GM12892 (cell line): ENCODE data around the gene CCDC33.

Experiments used
- DNase-seq: peaks from one replicate; pipeline ENCODE4 v3.0.0; 2011; ENCODE audit not compliant: insufficient read length
- FAIRE-seq: peaks from 2 replicates; lab custom pipeline; 2011; peaks lifted over from hg19 to GRCh38; lab: Jason Lieb, UNC
- POLR2A ChIP-seq: IDR thresholded peaks from 2 replicates; pipeline ENCODE4 v1.6.1; 2011; ENCODE audit warnings: low read depth, low read length, control low read depth
- POLR2AphosphoS5 ChIP-seq: IDR thresholded peaks from 2 replicates; pipeline ENCODE4 v1.6.1; 2011; ENCODE audit warnings: low read depth, low read length, control low read depth
- TAF1 ChIP-seq: IDR thresholded peaks from 2 replicates; pipeline ENCODE4 v1.6.1; 2011; ENCODE audit warnings: low read depth, mild to moderate bottlenecking, control low read depth, low read length, borderline replicate concordance

The CCDC33 gene

DNA sequence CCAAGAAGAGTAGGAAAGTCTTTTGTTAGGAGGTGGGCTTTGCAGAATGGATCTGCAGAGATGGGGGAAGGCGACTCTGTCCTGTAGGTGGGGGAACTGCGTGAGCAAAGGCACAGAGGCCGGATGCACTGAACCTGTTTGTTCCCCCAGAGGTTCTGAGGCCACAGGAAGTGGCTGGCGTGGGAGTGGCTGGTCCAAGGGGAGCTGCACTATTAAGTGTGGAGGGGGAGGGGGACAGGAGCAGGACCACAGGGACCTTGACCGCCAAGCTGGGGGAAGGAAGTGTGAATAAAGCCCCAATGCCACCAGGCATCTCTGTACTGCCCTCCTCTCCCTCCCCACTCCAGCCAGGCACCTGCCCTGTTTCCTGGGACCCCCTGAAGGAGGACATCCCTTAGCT, 79.5 kb downstream of the CCDC33 start:
- DNase-seq (peak; percentile 59), FAIRE-seq (peak; percentile 89)
- TF ChIP-seq POLR2AphosphoS5 (no peak), TAF1 (no peak), POLR2A (no peak)

GRCh38 chr15:74316141-74316540, 80.0 kb downstream of the CCDC33 start:
- no peak for DNase-seq
- FAIRE-seq: no peak
- TF ChIP-seq POLR2AphosphoS5 (no peak), POLR2A (no peak), TAF1 (no peak)

DNA sequence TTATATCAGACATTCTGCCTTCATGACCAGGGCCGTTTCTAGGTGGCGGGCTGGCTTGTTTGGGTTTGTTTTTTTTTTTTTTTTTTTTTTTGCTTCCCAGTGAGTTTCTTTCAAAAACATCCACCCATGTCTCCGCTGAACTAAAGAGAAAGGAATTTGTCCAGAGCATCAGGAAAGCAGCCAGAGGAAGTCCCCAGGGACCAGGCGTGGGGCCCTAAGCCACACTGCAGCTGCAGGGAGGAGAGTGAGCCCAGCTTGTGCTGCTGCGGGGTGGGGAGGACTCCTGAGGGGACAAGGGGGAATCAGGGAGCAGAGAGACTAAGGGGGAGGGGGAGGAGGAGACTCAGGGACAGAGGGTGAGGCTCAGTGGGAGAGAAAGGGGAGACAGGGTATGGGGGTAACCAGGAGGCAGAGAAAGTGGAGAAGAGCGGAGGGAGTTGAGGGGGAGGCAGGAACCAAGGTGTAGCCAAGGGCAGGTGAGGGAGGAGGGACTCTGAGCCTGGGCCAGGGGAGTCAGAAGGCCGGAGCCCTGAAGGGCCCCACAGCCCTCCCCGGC, 81.8 kb downstream of the CCDC33 start:
- FAIRE-seq: no peak
- TF ChIP-seq POLR2AphosphoS5: no peak
- no peak for DNase-seq

DNA sequence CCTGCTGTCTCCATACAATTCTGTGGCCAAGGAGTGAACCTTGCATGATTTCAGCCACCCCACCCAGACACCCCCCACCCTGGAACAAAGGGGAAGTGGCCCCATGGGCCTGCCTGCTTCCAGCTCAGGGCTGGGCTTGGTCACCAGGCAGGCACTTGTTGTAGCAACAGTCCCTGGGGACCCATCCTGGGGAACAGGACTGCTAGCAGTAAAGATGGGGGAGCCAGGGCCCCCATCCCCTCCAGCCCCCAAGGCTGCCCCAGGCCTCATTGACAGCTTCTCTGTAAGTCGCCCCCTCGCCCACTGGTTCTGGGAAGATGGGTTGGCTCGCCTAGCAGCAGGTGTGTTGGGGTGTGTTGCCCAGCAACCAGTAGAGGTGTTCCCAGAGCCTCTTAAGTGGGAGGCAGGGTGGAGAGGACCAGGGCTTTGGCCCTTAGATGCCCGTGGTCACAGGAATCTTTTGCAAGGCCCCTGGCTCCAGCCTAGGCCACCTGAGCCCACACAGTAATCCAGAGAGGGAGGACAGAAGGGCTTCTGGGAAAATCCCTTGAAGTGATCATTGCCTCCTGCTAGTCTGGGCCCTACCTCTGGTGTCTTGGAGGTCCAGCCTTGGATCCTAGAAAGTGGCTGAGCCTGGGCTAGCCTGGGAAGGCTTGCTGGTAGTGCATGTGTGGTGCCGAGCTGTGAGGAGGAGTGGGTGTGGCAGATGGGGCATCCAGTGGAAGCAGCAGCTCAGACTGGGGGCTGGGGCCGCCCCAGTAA, 82.4 kb downstream of the CCDC33 start:
- DNase-seq: no peak
- no peak for FAIRE-seq

DNA sequence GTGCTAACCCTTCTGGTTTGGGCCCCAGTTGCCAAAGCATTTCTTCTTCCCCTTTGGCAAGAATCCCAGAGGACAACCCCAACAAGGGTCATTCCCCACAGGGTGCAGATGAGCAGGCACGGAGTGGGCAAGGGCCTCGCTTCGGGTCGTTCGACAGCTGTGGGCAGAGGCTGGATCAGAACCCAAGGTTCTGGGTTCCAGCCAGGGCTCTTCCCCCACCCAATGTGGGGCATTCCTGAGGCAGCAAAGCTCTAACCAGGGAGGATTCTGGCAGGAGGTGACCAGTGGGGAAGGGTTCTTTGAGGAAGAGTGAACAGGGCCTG, 83.0 kb downstream of the CCDC33 start:
- FAIRE-seq (no peak), DNase-seq (no peak)
- TF ChIP-seq POLR2AphosphoS5: no peak
- TF ChIP-seq POLR2A: no peak
- TF ChIP-seq TAF1: no peak

More for the DNA sequence above, 82.4 kb downstream of the CCDC33 start:
- TF ChIP-seq POLR2A: no peak
- TF ChIP-seq POLR2AphosphoS5: no peak
- no peak for TF ChIP-seq TAF1

GRCh38 chr15:74319596-74320351, 83.6 kb downstream of the CCDC33 start:
- DNase-seq (no peak), FAIRE-seq (peak; percentile 57)
- TF ChIP-seq POLR2AphosphoS5: no peak
- no peak for TF ChIP-seq TAF1
- TF ChIP-seq POLR2A: no peak

- TF ChIP-seq POLR2AphosphoS5 (no peak), POLR2A (no peak), TAF1 (no peak)
- peak; percentile 48 for DNase-seq
- FAIRE-seq: peak; percentile 89
Observed at GRCh38 chr15:74320352-74321247, 84.5 kb downstream of the CCDC33 start.

DNA sequence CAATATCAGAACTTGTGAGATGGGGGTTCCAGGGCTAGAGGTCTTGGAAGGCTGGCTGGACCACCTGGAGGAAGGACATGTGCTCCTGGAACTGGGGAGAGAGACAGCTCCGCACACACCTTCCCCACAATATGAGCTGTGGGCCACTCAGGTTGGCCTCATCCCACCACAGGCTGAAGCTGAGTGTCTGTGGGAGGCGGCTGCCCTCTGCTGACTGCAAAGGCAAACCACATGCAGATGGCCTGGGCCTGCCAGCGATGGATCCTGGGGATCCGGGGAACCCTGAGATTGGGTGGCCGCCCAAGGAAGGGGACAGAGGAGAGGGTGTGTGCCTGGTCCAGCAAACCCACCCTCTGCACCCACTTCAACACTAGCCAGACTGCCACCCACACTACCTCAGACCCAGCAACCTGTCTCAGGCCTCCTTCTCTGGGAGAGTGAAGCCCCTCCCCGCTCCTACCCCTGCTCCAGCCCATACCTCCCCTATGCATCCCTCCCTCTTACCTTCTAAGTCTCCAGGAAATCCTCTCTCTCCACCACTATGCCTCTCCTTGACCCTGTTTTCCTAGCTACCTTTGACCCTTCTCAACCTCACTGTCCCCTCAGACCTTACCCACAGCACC, 86.5 kb downstream of the CCDC33 start:
- peak; percentile 72 for DNase-seq
- TF ChIP-seq TAF1 (no peak), POLR2A (no peak), POLR2AphosphoS5 (no peak)
- peak; percentile 99 for FAIRE-seq

DNA sequence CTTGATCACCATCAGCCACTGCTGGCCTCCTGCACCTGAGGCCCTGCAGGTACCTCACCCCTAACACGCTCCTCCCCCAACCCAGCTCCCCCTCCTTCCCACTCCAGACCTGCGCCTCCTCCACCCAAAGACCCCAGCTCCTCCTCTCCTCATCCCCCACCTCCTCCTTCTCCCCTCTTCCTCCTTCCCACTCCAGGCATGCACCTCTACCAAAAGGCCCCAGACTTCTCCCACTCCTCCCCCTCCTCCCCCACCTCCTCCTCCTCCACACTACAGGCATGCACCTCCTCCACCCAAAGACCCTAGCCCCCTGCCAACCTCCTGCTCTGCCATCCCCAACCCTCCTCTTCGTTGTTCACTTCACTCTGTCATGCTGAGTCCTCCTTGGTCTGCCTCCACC, 88.6 kb downstream of the CCDC33 start:
- TF ChIP-seq POLR2A: no peak
- no peak for TF ChIP-seq POLR2AphosphoS5
- no peak for TF ChIP-seq TAF1
- no peak for FAIRE-seq
- DNase-seq: no peak

DNA sequence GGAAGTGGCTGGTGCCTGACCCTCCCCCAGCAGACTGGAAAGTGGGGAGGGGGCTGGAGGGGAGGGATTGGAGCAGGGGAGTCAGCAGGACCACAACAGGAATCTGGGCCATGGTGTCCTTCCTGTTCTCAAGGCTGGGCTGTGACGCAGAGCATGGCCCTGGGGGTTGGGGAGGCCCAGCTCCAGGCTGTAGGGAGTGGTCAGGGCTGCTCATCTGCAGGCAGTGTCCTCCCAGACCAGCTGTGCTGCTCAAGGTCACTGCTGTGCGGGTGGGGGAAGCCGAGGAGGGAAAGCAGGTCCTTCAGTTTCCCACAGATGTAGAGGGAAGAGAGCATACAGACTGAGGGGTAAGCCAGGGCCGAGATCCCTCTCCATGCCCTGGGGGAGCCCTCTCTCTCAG, 90.6 kb downstream of the CCDC33 start:
- DNase-seq (no peak), FAIRE-seq (no peak)
- TF ChIP-seq POLR2A (no peak), TAF1 (no peak), POLR2AphosphoS5 (no peak)

DNA sequence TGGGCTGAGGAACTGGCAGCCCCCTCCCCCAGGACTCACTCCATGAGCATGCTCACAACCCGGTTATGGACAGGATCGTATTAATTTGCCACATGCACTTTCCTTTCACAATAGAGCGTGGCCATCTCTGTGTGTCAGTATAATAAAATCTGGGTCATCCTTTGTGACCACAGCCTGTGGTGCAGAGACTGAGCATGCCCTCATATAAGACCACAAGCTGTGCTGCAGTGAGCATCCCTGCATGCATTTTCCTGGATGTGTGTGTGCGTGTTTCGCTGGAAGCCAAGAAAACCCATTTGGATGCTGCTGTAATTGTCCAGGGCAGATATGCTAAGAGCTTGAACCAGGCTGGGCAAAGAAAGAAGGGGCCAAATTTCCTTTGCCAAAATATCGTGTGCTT, 91.6 kb downstream of the CCDC33 start:
- DNase-seq (no peak), FAIRE-seq (no peak)
- TF ChIP-seq POLR2A (no peak), TAF1 (no peak), POLR2AphosphoS5 (no peak)
